BE2C (cell line): ENCODE measurements around the gene ADCYAP1.

Experiments
- DNase-seq: peaks from one replicate; pipeline ENCODE4 v3.0.0-alpha.2; 2020
- H3K27me3 ChIP-seq: fragments of 250-450 bp; sonication (Bioruptor Pico); 2 replicates; pipeline ENCODE4 v1.5.1; 2020; ENCODE audit warnings: mild to moderate bottlenecking
- H3K36me3 ChIP-seq: fragments of 250-450 bp; sonication (Bioruptor Pico); 2 replicates; pipeline ENCODE4 v1.5.1; 2020; ENCODE audit warnings: mild to moderate bottlenecking
- H3K4me1 ChIP-seq: fragments of 250-450 bp; sonication (Bioruptor Pico); 2 replicates; pipeline ENCODE4 v1.5.1; 2020
- H3K4me3 ChIP-seq: 2 replicates; pipeline ENCODE4 v1.5.1; 2011; ENCODE audit warnings: low read depth, low read length
- H3K9me3 ChIP-seq: fragments of 250-450 bp; sonication (Bioruptor Pico); 2 replicates; pipeline ENCODE4 v1.5.1; 2020
- CTCF ChIP-seq: IDR thresholded peaks from 2 replicates; pipeline ENCODE4 v1.5.1; 2012; ENCODE audit warnings: mild to moderate bottlenecking, low read depth, low read length

ADCYAP1 gene

DNA sequence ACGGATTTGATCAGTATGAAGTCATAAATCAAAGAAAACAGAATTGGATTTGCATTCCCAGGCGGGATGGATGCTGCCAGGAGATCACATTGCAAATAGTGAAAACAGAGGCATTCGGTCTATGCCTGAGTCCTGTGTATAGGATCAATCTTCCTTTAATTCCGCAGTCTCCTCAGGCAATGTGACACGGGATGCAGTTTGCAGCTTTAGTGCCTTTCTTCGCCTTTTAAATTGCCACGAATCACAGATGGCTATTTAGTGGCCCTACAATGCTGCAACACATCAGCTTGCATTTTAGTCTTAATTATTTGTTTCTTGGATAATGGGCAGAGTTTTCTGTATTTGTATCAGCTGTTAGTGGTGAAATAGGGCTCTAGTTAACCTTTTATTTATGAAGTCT lies 6.8 kb downstream of the ADCYAP1 start:
- no peak for TF ChIP-seq CTCF
- Histone ChIP-seq H3K4me3 (no peak overlapping the region), H3K9me3 (no peaks in the 10 kb centered on the region), H3K36me3 (peaks cover 9% of the 10 kb centered on the region; the same call in 1 of the 2 replicates), H3K4me1 (no peaks in the 10 kb centered on the region), H3K27me3 (no peaks in the 10 kb centered on the region)
- DNase-seq, result no peak

- no peak overlapping the region for H3K4me3 ChIP-seq
- no peaks in the 10 kb centered on the region for H3K9me3 ChIP-seq
- TF ChIP-seq CTCF, result no peak
- no peaks in the 10 kb centered on the region for H3K4me1 ChIP-seq
- no peaks in the 10 kb centered on the region for H3K36me3 ChIP-seq
- no peaks in the 10 kb centered on the region for H3K27me3 ChIP-seq
- DNase-seq, result no peak
These were observed 11.9 kb downstream of the ADCYAP1 start for GRCh38 chr18:916562-916961.

DNA sequence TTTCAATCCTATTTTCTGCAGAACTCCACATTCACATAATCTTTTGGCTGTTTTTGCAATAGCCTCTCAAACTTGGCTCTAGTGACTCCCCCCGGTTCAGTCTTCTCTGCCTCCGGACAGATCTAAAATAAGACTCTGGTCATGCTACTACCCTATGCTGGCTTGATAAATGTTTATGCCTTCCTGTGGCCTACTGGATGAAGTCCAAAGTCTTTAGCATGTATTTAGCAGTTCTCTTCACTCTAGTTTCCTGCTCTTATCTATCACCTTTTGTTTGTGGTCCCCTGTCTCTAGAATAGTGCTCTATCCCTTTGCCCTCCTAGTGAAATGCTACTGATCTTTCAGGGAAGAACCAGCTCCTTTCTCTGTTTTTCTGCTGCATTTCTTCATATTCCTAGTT lies 14.4 kb downstream of the ADCYAP1 start:
- TF ChIP-seq CTCF, result no peak
- no peaks in the 10 kb centered on the region for H3K9me3 ChIP-seq
- no peak for DNase-seq
- H3K27me3 ChIP-seq, result no peaks in the 10 kb centered on the region
- no peak overlapping the region for H3K4me3 ChIP-seq
- no peaks in the 10 kb centered on the region for H3K36me3 ChIP-seq
- H3K4me1 ChIP-seq, result no peaks in the 10 kb centered on the region

DNA sequence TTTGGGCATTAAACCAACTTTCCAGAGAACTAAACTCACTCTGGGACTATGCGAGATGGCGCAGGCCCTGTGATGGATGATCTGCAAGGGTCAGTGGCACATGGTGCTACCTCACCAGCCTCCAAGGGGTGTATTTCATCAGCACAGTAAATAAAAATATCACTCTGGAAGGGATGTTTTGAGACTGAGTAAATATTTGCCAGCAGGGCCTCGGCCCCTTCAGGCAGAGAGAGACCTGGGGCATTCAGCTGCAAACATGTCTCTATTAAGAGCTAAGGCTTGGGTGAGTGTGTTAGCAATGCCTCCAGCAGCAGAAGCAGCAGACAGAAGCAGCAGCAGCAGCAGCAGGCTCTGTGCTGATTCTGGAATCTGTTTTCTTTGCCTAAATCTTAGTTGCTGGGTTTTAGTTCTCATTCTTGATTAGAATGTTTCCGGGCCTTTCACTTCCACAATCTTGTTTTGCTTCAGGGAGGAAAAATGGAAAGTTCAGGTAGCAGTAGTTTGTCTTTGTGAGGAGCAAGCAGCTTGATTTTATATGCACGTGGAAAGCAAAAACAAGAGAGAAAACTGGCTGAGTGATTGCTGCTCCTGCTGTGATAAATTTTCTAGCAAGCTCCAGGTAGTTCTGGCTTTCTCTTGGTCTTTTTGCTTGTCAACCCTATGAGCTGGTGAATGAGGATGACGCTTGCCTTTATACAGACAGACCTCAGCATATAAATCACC lies 18.6 kb downstream of the ADCYAP1 start:
- H3K36me3 ChIP-seq, result no peaks in the 10 kb centered on the region
- no peak for DNase-seq
- H3K4me1 ChIP-seq, result no peaks in the 10 kb centered on the region
- no peaks in the 10 kb centered on the region for H3K9me3 ChIP-seq
- no peaks in the 10 kb centered on the region for H3K27me3 ChIP-seq
- no peak for TF ChIP-seq CTCF
- H3K4me3 ChIP-seq, result no peak overlapping the region

DNA sequence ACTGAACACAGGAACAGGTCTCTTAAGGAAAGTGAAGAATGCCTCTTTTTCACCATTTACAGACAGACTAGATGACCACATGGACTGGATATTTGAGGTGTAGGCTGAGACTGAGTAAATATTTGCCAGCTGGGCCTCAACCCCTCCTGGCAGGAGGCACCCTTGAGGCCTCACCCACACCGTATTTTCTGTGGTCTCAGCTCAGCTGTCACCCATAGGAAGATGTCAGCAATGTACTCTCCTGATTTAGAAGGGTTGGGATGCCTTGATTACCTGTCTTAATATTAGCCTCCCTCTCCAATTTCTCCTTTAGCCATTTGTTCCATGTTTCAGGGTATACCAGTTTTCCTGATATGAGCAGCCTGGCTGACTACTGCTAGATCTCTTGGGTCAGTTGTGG lies 20.3 kb downstream of the ADCYAP1 start:
- Histone ChIP-seq H3K36me3 (no peaks in the 10 kb centered on the region), H3K9me3 (no peaks in the 10 kb centered on the region), H3K4me3 (no peak overlapping the region), H3K27me3 (no peaks in the 10 kb centered on the region), H3K4me1 (no peaks in the 10 kb centered on the region)
- no peak for DNase-seq
- TF ChIP-seq CTCF, result no peak

GRCh38 chr18:926946-927345 lies 22.3 kb downstream of the ADCYAP1 start:
- Histone ChIP-seq H3K27me3 (no peaks in the 10 kb centered on the region), H3K36me3 (no peaks in the 10 kb centered on the region), H3K9me3 (no peaks in the 10 kb centered on the region), H3K4me3 (no peak overlapping the region), H3K4me1 (no peaks in the 10 kb centered on the region)
- DNase-seq, result no peak
- TF ChIP-seq CTCF, result no peak
